Neural progenitor cell (in vitro differentiated cells): ENCODE measurements around the gene SMAD7. TPM values are rescaled to one million over a fixed set of nuclear protein-coding genes. Genes with fewer than 3 reads are reported as not detected.

Experiments used
- DNase-seq: peaks from one replicate; pipeline ENCODE4 v3.0.0-alpha.2; 2016; ENCODE audit warnings: low spot score
- H2AFZ ChIP-seq: fragments of 200-600 bp; sonication (generic); replicated peaks from 2 replicates; pipeline ENCODE4 v1.6.1; 2016; ENCODE audit warnings: antibody characterized with exemption
- H3F3A ChIP-seq: fragments of 200-600 bp; sonication (generic); 2 replicates; pipeline ENCODE4 v1.6.1; 2016; ENCODE audit warnings: antibody characterized with exemption, low read depth
- H3K27ac ChIP-seq: fragments of 200-600 bp; sonication (generic); 2 replicates; pipeline ENCODE4 v1.5.1; 2016; ENCODE audit warnings: mild to moderate bottlenecking
- H3K27me3 ChIP-seq: fragments of 200-600 bp; sonication (generic); 2 replicates; pipeline ENCODE4 v1.6.1; 2016; ENCODE audit warnings: mild to moderate bottlenecking, moderate library complexity
- H3K36me3 ChIP-seq: fragments of 200-600 bp; sonication (generic); 2 replicates; pipeline ENCODE4 v1.5.1; 2016
- H3K4me1 ChIP-seq: fragments of 200-600 bp; sonication (generic); 2 replicates; pipeline ENCODE4 v1.6.1; 2016; ENCODE audit warnings: mixed run types
- H3K4me2 ChIP-seq: fragments of 200-600 bp; sonication (generic); 2 replicates; pipeline ENCODE4 v1.6.1; 2016
- H3K4me3 ChIP-seq: fragments of 200-600 bp; sonication (generic); 2 replicates; pipeline ENCODE4 v1.5.1; 2016
- H3K79me2 ChIP-seq: fragments of 200-600 bp; sonication (generic); 2 replicates; pipeline ENCODE4 v1.6.1; 2016; ENCODE audit warnings: low read depth
- H3K9ac ChIP-seq: fragments of 200-600 bp; sonication (generic); 2 replicates; pipeline ENCODE4 v1.6.1; 2016
- H3K9me3 ChIP-seq: fragments of 200-600 bp; sonication (generic); 2 replicates; pipeline ENCODE4 v1.5.1; 2016; ENCODE audit warnings: low read depth
- H4K20me1 ChIP-seq: fragments of 200-600 bp; sonication (generic); 2 replicates; pipeline ENCODE4 v1.6.1; 2016; ENCODE audit warnings: low read depth
- H3K27ac Mint-ChIP-seq: 3 replicates; pipeline ENCODE4 v1.8.0; 2021; ENCODE audit warnings: mixed read lengths
- H3K27me3 Mint-ChIP-seq: 2 replicates; pipeline ENCODE4 v1.8.0; 2022; ENCODE audit warnings: low read depth, mild to moderate bottlenecking, inconsistent platforms, moderate library complexity, mixed read lengths; ENCODE audit not compliant: insufficient read depth
- H3K36me3 Mint-ChIP-seq: 3 replicates; pipeline ENCODE4 v1.8.0; 2021; ENCODE audit warnings: mixed read lengths
- H3K4me1 Mint-ChIP-seq: 3 replicates; pipeline ENCODE4 v1.8.0; 2021; ENCODE audit warnings: mixed read lengths
- H3K4me3 Mint-ChIP-seq: 3 replicates; pipeline ENCODE4 v1.8.0; 2021; ENCODE audit warnings: mild to moderate bottlenecking, moderate library complexity, mixed read lengths
- H3K9me3 Mint-ChIP-seq: 3 replicates; pipeline ENCODE4 v1.8.0; 2020; ENCODE audit warnings: mixed read lengths
- CTCF ChIP-seq: fragments of 200-600 bp; sonication (generic); IDR thresholded peaks from 2 replicates; pipeline ENCODE4 v1.5.1; 2017; ENCODE audit warnings: antibody characterized with exemption, mild to moderate bottlenecking
- EZH2 ChIP-seq: fragments of 200-600 bp; sonication (generic); IDR thresholded peaks from 2 replicates; pipeline ENCODE4 v1.6.1; 2017; ENCODE audit warnings: antibody characterized with exemption, mild to moderate bottlenecking, moderate library complexity
- EZH2phosphoT487 ChIP-seq: fragments of 200-600 bp; sonication (generic); IDR thresholded peaks from 2 replicates; pipeline ENCODE4 v1.6.1; 2017; ENCODE audit warnings: antibody characterized with exemption
- total RNA-seq: library from RNA; depleted of rRNA; stranded (reverse); fragments of >200 nt; gene quantifications from 2 replicates; pipeline ENCODE4 v1.2.3, GENCODE V29; 2015; ENCODE audit warnings: low replicate concordance

The SMAD7 gene
- total RNA-seq, 1 donor from 2014 or later = 1.1 TPM

- H3K9me3 ChIP-seq = no peaks in the 10 kb centered on the region
- H3K36me3 ChIP-seq = no peaks in the 10 kb centered on the region
- Mint-ChIP-seq H3K27me3 (peaks cover 16% of the 10 kb centered on the region), H3K4me3 (peak overlapping the region; percentile 62), H3K9me3 (peaks cover 2% of the 10 kb centered on the region), H3K27ac (peak overlapping the region; percentile 97), H3K36me3 (no peaks in the 10 kb centered on the region), H3K4me1 (peaks cover 31% of the 10 kb centered on the region)
- no peak overlapping the region for H3K4me3 ChIP-seq
- DNase-seq = no peak
- H3K9ac ChIP-seq = no peak overlapping the region
- H2AFZ ChIP-seq = no peak overlapping the region
- H3K27me3 ChIP-seq = no peaks in the 10 kb centered on the region
- H4K20me1 ChIP-seq = no peaks in the 10 kb centered on the region
- H3K79me2 ChIP-seq = no peaks in the 10 kb centered on the region
- no peaks in the 10 kb centered on the region for H3F3A ChIP-seq
- no peaks in the 10 kb centered on the region for H3K4me1 ChIP-seq
- no peak for TF ChIP-seq CTCF
- TF ChIP-seq EZH2 = no peak
- TF ChIP-seq EZH2phosphoT487 = no peak
- H3K4me2 ChIP-seq = no peak overlapping the region
- H3K27ac ChIP-seq = no peak overlapping the region
These were observed 46.9 kb upstream of the SMAD7 start for GRCh38 chr18:48997681-48997984.

- Histone ChIP-seq H3F3A (no peaks in the 10 kb centered on the region), H3K9ac (no peak overlapping the region), H3K79me2 (no peaks in the 10 kb centered on the region), H4K20me1 (no peaks in the 10 kb centered on the region), H3K4me1 (no peaks in the 10 kb centered on the region), H3K27ac (no peak overlapping the region), H3K36me3 (no peaks in the 10 kb centered on the region), H3K4me3 (no peak overlapping the region), H3K4me2 (no peak overlapping the region), H3K27me3 (no peaks in the 10 kb centered on the region), H2AFZ (no peak overlapping the region), H3K9me3 (no peaks in the 10 kb centered on the region)
- peaks cover 31% of the 10 kb centered on the region for H3K4me1 Mint-ChIP-seq
- peaks cover 16% of the 10 kb centered on the region for H3K27me3 Mint-ChIP-seq
- no peaks in the 10 kb centered on the region for H3K36me3 Mint-ChIP-seq
- no peak for DNase-seq
- TF ChIP-seq EZH2 = no peak
- peak; percentile 18 for TF ChIP-seq CTCF
- H3K27ac Mint-ChIP-seq = peak overlapping the region; percentile 97
- H3K9me3 Mint-ChIP-seq = peaks cover 2% of the 10 kb centered on the region
- no peak overlapping the region for H3K4me3 Mint-ChIP-seq
These were observed 46.2 kb upstream of the SMAD7 start for GRCh38 chr18:48996901-48997463.

GRCh38 chr18:48996041-48996440, 45.3 kb upstream of the SMAD7 start:
- Histone ChIP-seq H3K4me1 (no peaks in the 10 kb centered on the region), H3K36me3 (no peaks in the 10 kb centered on the region), H3K4me3 (no peak overlapping the region), H2AFZ (no peak overlapping the region), H4K20me1 (no peaks in the 10 kb centered on the region), H3F3A (no peaks in the 10 kb centered on the region), H3K9me3 (no peaks in the 10 kb centered on the region), H3K9ac (no peak overlapping the region), H3K4me2 (no peak overlapping the region), H3K79me2 (no peaks in the 10 kb centered on the region), H3K27me3 (no peaks in the 10 kb centered on the region), H3K27ac (no peak overlapping the region)
- no peaks in the 10 kb centered on the region for H3K36me3 Mint-ChIP-seq
- no peak overlapping the region for H3K27ac Mint-ChIP-seq
- no peak for DNase-seq
- peaks cover 28% of the 10 kb centered on the region for H3K4me1 Mint-ChIP-seq
- H3K9me3 Mint-ChIP-seq = peaks cover 2% of the 10 kb centered on the region
- peaks cover 11% of the 10 kb centered on the region for H3K27me3 Mint-ChIP-seq
- H3K4me3 Mint-ChIP-seq = no peak overlapping the region
- TF ChIP-seq EZH2phosphoT487 (no peak), CTCF (no peak), EZH2 (no peak)
